Measurements from ENCODE around the gene CRABP2.

- peak; percentile 99 for TF ChIP-seq CTCF (IDR thresholded peaks at IDR 0.05; ENCODE audit: insufficient read depth, low read length, poor library complexity, severe bottlenecking)
- TF ChIP-seq EZH2phosphoT487 (conservative IDR thresholded peaks at IDR 0.05; ENCODE audit: low read length) = no peak
Observed at GRCh38 chr1:156659988-156660751, 45.2 kb downstream of the CRABP2 start.

Measured in SU-DHL-6 (cell line).